DND-41 (cell line): ENCODE data around the gene MMP11.

Experiments
- ATAC-seq: fragments of 200-7000 bp; cut with Tn5 transposase; 3 replicates; pipeline ENCODE4 v1.9.1; 2021; ENCODE audit warnings: low read depth; ENCODE audit not compliant: insufficient read depth
- DNase-seq: peaks from one replicate; pipeline ENCODE4 v3.0.0-alpha.2; 2020
- H2AFZ ChIP-seq: 2 replicates; pipeline ENCODE4 v1.6.0; 2012; ENCODE audit warnings: low read depth, low read length
- H3K27ac ChIP-seq: 2 replicates; pipeline ENCODE4 v1.5.1; 2012; ENCODE audit warnings: low read length, inconsistent platforms
- H3K27me3 ChIP-seq: fragments of 200-600 bp; sonication (generic); 2 replicates; pipeline ENCODE4 v1.6.0; 2012; ENCODE audit warnings: low read length, mild to moderate bottlenecking, inconsistent platforms; ENCODE audit not compliant: insufficient read depth, poor library complexity
- H3K36me3 ChIP-seq: 2 replicates; pipeline ENCODE4 v1.5.1; 2012; ENCODE audit warnings: low read length, inconsistent platforms; ENCODE audit not compliant: insufficient read depth
- H3K4me1 ChIP-seq: 2 replicates; pipeline ENCODE4 v1.5.1; 2012; ENCODE audit warnings: mild to moderate bottlenecking, low read length; ENCODE audit not compliant: insufficient read depth
- H3K4me2 ChIP-seq: 2 replicates; pipeline ENCODE4 v1.6.0; 2012; ENCODE audit warnings: mild to moderate bottlenecking, moderate library complexity, low read length, inconsistent platforms; ENCODE audit not compliant: insufficient read depth
- H3K4me3 ChIP-seq, 2 experiments: fragments of 200-600 bp in 1 of 2; shearing (Covaris generic) in 1 of 2; 2 replicates each; pipeline ENCODE4 v1.5.1; 2012 to 2016; ENCODE audit warnings: inconsistent platforms in 2 of 2, low read length in 2 of 2, mild to moderate bottlenecking in 2 of 2, low read depth in 1 of 2, moderate library complexity in 1 of 2
- H3K79me2 ChIP-seq: 2 replicates; pipeline ENCODE4 v1.6.0; 2012; ENCODE audit warnings: low read length, inconsistent platforms; ENCODE audit not compliant: insufficient read depth
- H3K9ac ChIP-seq: 2 replicates; pipeline ENCODE4 v1.6.0; 2012; ENCODE audit warnings: low read depth, mild to moderate bottlenecking, inconsistent platforms, low read length, moderate library complexity
- H3K9me3 ChIP-seq: 2 replicates; pipeline ENCODE4 v1.5.1; 2012; ENCODE audit warnings: low read length, moderate library complexity, mild to moderate bottlenecking, inconsistent platforms; ENCODE audit not compliant: insufficient read depth, severe bottlenecking
- H4K20me1 ChIP-seq: 2 replicates; pipeline ENCODE4 v1.6.0; 2012; ENCODE audit warnings: low read length; ENCODE audit not compliant: insufficient read depth
- CTCF ChIP-seq: IDR thresholded peaks from 2 replicates; pipeline ENCODE4 v1.5.1; 2012; ENCODE audit warnings: borderline replicate concordance, low read length, moderate library complexity, mild to moderate bottlenecking; ENCODE audit not compliant: poor library complexity, severe bottlenecking; ENCODE audit errors: extremely low read depth
- EZH2 ChIP-seq: IDR thresholded peaks from 3 replicates; pipeline ENCODE4 v1.6.1; 2012; ENCODE audit warnings: borderline replicate concordance, low read depth, mild to moderate bottlenecking, moderate library complexity, low read length, inconsistent platforms; ENCODE audit not compliant: severe bottlenecking

MMP11 gene

GRCh38 chr22:23781065-23781464 lies 8.4 kb downstream of the MMP11 start:
- H3K79me2 ChIP-seq = no peaks in the 10 kb centered on the region
- H3K27ac ChIP-seq = no peak overlapping the region
- no peak overlapping the region for H2AFZ ChIP-seq
- H3K36me3 ChIP-seq = no peaks in the 10 kb centered on the region
- peaks cover 8% of the 10 kb centered on the region for H3K4me1 ChIP-seq
- TF ChIP-seq CTCF (no peak), EZH2 (no peak)
- no peaks in the 10 kb centered on the region for H3K9me3 ChIP-seq
- H3K4me3 ChIP-seq = no peak overlapping the region
- H3K27me3 ChIP-seq = no peaks in the 10 kb centered on the region
- no peak overlapping the region for H3K9ac ChIP-seq
- ATAC-seq (no peak), DNase-seq (no peak)
- H4K20me1 ChIP-seq = no peaks in the 10 kb centered on the region
- H3K4me2 ChIP-seq = no peak overlapping the region

- ATAC-seq (no peak), DNase-seq (no peak)
- no peak overlapping the region for H3K9ac ChIP-seq
- no peaks in the 10 kb centered on the region for H3K27me3 ChIP-seq
- no peaks in the 10 kb centered on the region for H3K9me3 ChIP-seq
- H3K4me1 ChIP-seq = peaks cover 14% of the 10 kb centered on the region
- H3K27ac ChIP-seq = no peak overlapping the region
- H4K20me1 ChIP-seq = no peaks in the 10 kb centered on the region
- no peak for TF ChIP-seq CTCF
- TF ChIP-seq EZH2 = no peak
- H2AFZ ChIP-seq = no peak overlapping the region
- H3K79me2 ChIP-seq = no peaks in the 10 kb centered on the region
- no peak overlapping the region for H3K4me3 ChIP-seq
- no peak overlapping the region for H3K4me2 ChIP-seq
- H3K36me3 ChIP-seq = no peaks in the 10 kb centered on the region
Measured at GRCh38 chr22:23781511-23782183, 9.0 kb downstream of the MMP11 start.

GRCh38 chr22:23782252-23782651 lies 9.6 kb downstream of the MMP11 start:
- no peak overlapping the region for H3K27ac ChIP-seq

More at GRCh38 chr22:23782252-23782651, 9.6 kb downstream of the MMP11 start:
- Histone ChIP-seq H3K9me3 (no peaks in the 10 kb centered on the region), H3K4me1 (peaks cover 14% of the 10 kb centered on the region), H3K27me3 (no peaks in the 10 kb centered on the region), H3K79me2 (peaks cover 2% of the 10 kb centered on the region; the same call in 1 of the 2 replicates), H3K36me3 (no peaks in the 10 kb centered on the region), H3K4me3 (no peak overlapping the region), H3K9ac (no peak overlapping the region), H3K4me2 (no peak overlapping the region), H4K20me1 (no peaks in the 10 kb centered on the region), H2AFZ (no peak overlapping the region)
- DNase-seq = no peak
- ATAC-seq = no peak
- TF ChIP-seq CTCF (no peak), EZH2 (no peak)
